HG02588 (cell line): ENCODE measurements around the gene FARS2.
A peak's percentile ranks its signal among the peaks of the same experiment; 100 is the strongest.

Experiments used
- ATAC-seq: cut with Tn5 transposase; IDR thresholded peaks from one replicate; pipeline ENCODE4 v1.9.1; 2021; ENCODE audit warnings: mild to moderate bottlenecking, moderate library complexity; ENCODE audit not compliant: unreplicated experiment

Gene FARS2

GRCh38 chr6:5459346-5459745 is 198.0 kb downstream of the FARS2 start:
- no peak for ATAC-seq

GRCh38 chr6:5461365-5461764 is 200.1 kb downstream of the FARS2 start:
- no peak for ATAC-seq

GRCh38 chr6:5462856-5463255 is 201.5 kb downstream of the FARS2 start:
- no peak for ATAC-seq

- ATAC-seq, result no peak
Measured at GRCh38 chr6:5463690-5464089, 202.4 kb downstream of the FARS2 start.

GRCh38 chr6:5464099-5464885 is 203.0 kb downstream of the FARS2 start:
- no peak for ATAC-seq

GRCh38 chr6:5466281-5467136 is 205.2 kb downstream of the FARS2 start:
- ATAC-seq, result no peak

- ATAC-seq, result no peak
Measured at GRCh38 chr6:5468586-5468985, 207.3 kb downstream of the FARS2 start.

- no peak for ATAC-seq
Measured at GRCh38 chr6:5469101-5469846, 208.0 kb downstream of the FARS2 start.

- ATAC-seq, result peak; percentile 76
Measured at GRCh38 chr6:5471044-5471443, 209.7 kb downstream of the FARS2 start.

- no peak for ATAC-seq
Measured at GRCh38 chr6:5471637-5472398, 210.5 kb downstream of the FARS2 start.

GRCh38 chr6:5472571-5472970 is 211.3 kb downstream of the FARS2 start:
- no peak for ATAC-seq

- ATAC-seq, result no peak
Measured at GRCh38 chr6:5475779-5476178, 214.5 kb downstream of the FARS2 start.

GRCh38 chr6:5478380-5478779 is 217.1 kb downstream of the FARS2 start:
- no peak for ATAC-seq

GRCh38 chr6:5481033-5481432 is 219.7 kb downstream of the FARS2 start:
- no peak for ATAC-seq

- no peak for ATAC-seq
Measured at GRCh38 chr6:5481750-5482149, 220.4 kb downstream of the FARS2 start.

GRCh38 chr6:5482619-5483018 is 221.3 kb downstream of the FARS2 start:
- ATAC-seq, result no peak

- ATAC-seq, result no peak
Measured at GRCh38 chr6:5484692-5485091, 223.4 kb downstream of the FARS2 start.

GRCh38 chr6:5486214-5486613 is 224.9 kb downstream of the FARS2 start:
- ATAC-seq, result peak; percentile 83

GRCh38 chr6:5490501-5491069 is 229.3 kb downstream of the FARS2 start:
- ATAC-seq, result no peak

- no peak for ATAC-seq
Measured at GRCh38 chr6:5492356-5492755, 231.0 kb downstream of the FARS2 start.
